Right cardiac atrium (tissue), 5 donors: ENCODE data around the gene ATRN. TPM values are rescaled to one million over a fixed set of nuclear protein-coding genes. Genes with fewer than 3 reads are reported as not detected.
"Not testable (repeated sequence)": the region's sequence is repeated elsewhere in the genome, so short reads cannot be mapped to it uniquely, and the experiment has no call there.

Source experiments
- ATAC-seq, 2 donors: fragments of 200-7000 bp; cut with Tn5 transposase; one replicate each; pipeline versions ENCODE4 v1.8.0 to v1.9.1; 2020; ENCODE audit warnings: moderate library complexity in 2 of 2, mild to moderate bottlenecking in 1 of 2
- DNase-seq, 3 donors: peaks; one replicate each; pipeline ENCODE4 v3.0.0-alpha.2; 2020
- H3K27ac ChIP-seq: one replicate; pipeline ENCODE4 v1.5.1; 2013; ENCODE audit warnings: mild to moderate bottlenecking, low read length, control low read depth, moderate library complexity
- H3K27me3 ChIP-seq: one replicate; pipeline ENCODE4 v1.6.1; 2013; ENCODE audit not compliant: control insufficient read depth, insufficient read depth
- H3K4me1 ChIP-seq: one replicate; pipeline ENCODE4 v1.6.1; 2013; ENCODE audit warnings: low read length; ENCODE audit not compliant: control insufficient read depth, insufficient read depth
- H3K4me3 ChIP-seq: one replicate; pipeline ENCODE4 v1.5.1; 2013; ENCODE audit warnings: low read length, control low read depth
- H3K9me3 ChIP-seq: one replicate; pipeline ENCODE4 v1.6.1; 2013; ENCODE audit warnings: low read length; ENCODE audit not compliant: control insufficient read depth
- WGBS: extraction: QIAGEN DNeasy Blood & Tissue Kit; methylation state at CpG from one replicate; pipeline ENCODE4 v1.1.7; 2013; 5-methylcytosine and 5-hydroxymethylcytosine counted together
- intact Hi-C, 4 donors: fragments of 100-400 bp; cut with DNase I; formaldehyde crosslinking; loops; one replicate each; pipeline versions ENCODE4 v1.11.0 to v1.14.0; 2022 to 2023
- polyA plus RNA-seq: library from polyadenylated mRNA; stranded (reverse); fragments of 200-250 nt; gene quantifications from one replicate; pipeline ENCODE4 v1.2.3, GENCODE V29; 2013
- total RNA-seq, 4 donors: library from RNA; stranded (reverse); fragmentation: NEBNext Ultra II Directional; extraction: Animal tissue kit (Norgen Biotek cat#: 25700); gene quantifications; one replicate each; pipeline ENCODE4 v1.2.1, GENCODE V29; 2021
- donor health status: healthy with polysubstance abuse.
- donor health status: DM: no; HTN: yes; CAD: no.
- donor health status: DM: no; HTN: no; CAD: no.
- donor health status: DM: no; HTN: yes; CAD: no; lungs with severe emphysema.
- donor health status: DM: yes; HTN: yes; CAD: no.

Gene ATRN
- total and polyA plus RNA-seq, 5 donors: 9.5 to 33.1 (median 31.7) TPM

- H3K4me3 ChIP-seq: no peak overlapping the region
- H3K9me3 ChIP-seq: no peaks in the 10 kb centered on the region
- ATAC-seq (no peak), DNase-seq (no peak)
- no peaks in the 10 kb centered on the region for H3K4me1 ChIP-seq
- H3K27me3 ChIP-seq: no peaks in the 10 kb centered on the region
- intact Hi-C loops: no loop called here
- 70% methylated on average over 3 of the region's 3 CpGs for whole genome bisulfite sequencing
- H3K27ac ChIP-seq: no peak overlapping the region
Observed at GRCh38 chr20:3606021-3606420, 135.2 kb downstream of the ATRN start.

- Histone ChIP-seq H3K4me1 (no peaks in the 10 kb centered on the region), H3K4me3 (no peak overlapping the region), H3K9me3 (no peaks in the 10 kb centered on the region), H3K27me3 (no peaks in the 10 kb centered on the region), H3K27ac (no peak overlapping the region)
- intact Hi-C loops: no loop called here
- WGBS: 36% methylated on average over 1 of the region's 1 CpG
- DNase-seq (no peak), ATAC-seq (no peak)
Observed at GRCh38 chr20:3611901-3612300, 141.1 kb downstream of the ATRN start.

- intact Hi-C loops: no loop called here
- H3K4me1 ChIP-seq: no peaks in the 10 kb centered on the region
- no peak overlapping the region for H3K27ac ChIP-seq
- ATAC-seq (no peak), DNase-seq (no peak)
- H3K4me3 ChIP-seq: no peak overlapping the region
- 82% methylated on average over 10 of the region's 10 CpGs for WGBS
- no peaks in the 10 kb centered on the region for H3K9me3 ChIP-seq
- no peaks in the 10 kb centered on the region for H3K27me3 ChIP-seq
Observed at GRCh38 chr20:3612795-3613572, 142.2 kb downstream of the ATRN start.

- Histone ChIP-seq H3K4me3 (no peak overlapping the region), H3K27me3 (no peaks in the 10 kb centered on the region), H3K9me3 (no peaks in the 10 kb centered on the region), H3K27ac (no peak overlapping the region), H3K4me1 (no peaks in the 10 kb centered on the region)
- intact Hi-C loops: no loop called here
- DNase-seq (no peak), ATAC-seq (no peak)
- 80% methylated on average over 9 of the region's 9 CpGs for WGBS
Observed at GRCh38 chr20:3613821-3614440, 143.1 kb downstream of the ATRN start.

- intact Hi-C loops: no loop called here
- Histone ChIP-seq H3K4me3 (no peak overlapping the region), H3K4me1 (no peaks in the 10 kb centered on the region), H3K27ac (no peak overlapping the region), H3K9me3 (no peaks in the 10 kb centered on the region), H3K27me3 (no peaks in the 10 kb centered on the region)
- no peak for ATAC-seq
- 92% methylated on average over 5 of the region's 5 CpGs for WGBS
- no peak for DNase-seq
Observed at GRCh38 chr20:3614466-3614865, 143.6 kb downstream of the ATRN start.

GRCh38 chr20:3615171-3615840 lies 144.5 kb downstream of the ATRN start:
- H3K4me1 ChIP-seq, H3K27ac ChIP-seq, H3K9me3 ChIP-seq, H3K27me3 ChIP-seq, intact Hi-C loops, ATAC-seq, H3K4me3 ChIP-seq, DNase-seq: not testable (repeated sequence)
- WGBS: 94% methylated on average over 13 of the region's 13 CpGs

- Histone ChIP-seq H3K9me3 (no peaks in the 10 kb centered on the region), H3K4me1 (no peaks in the 10 kb centered on the region), H3K4me3 (no peak overlapping the region), H3K27me3 (no peaks in the 10 kb centered on the region), H3K27ac (no peak overlapping the region)
- peak; percentile 37 to 70 for ATAC-seq
- DNase-seq: peak in 1 of 3 donors; percentile 53
- intact Hi-C loops: no loop called here
- 54% methylated on average over 4 of the region's 4 CpGs for WGBS
Observed at GRCh38 chr20:3616250-3616649, 145.4 kb downstream of the ATRN start.

GRCh38 chr20:3621111-3621510 lies 150.3 kb downstream of the ATRN start:
- ATAC-seq (no peak), DNase-seq (no peak)
- Histone ChIP-seq H3K4me1 (no peaks in the 10 kb centered on the region), H3K4me3 (no peak overlapping the region), H3K27ac (no peak overlapping the region), H3K9me3 (no peaks in the 10 kb centered on the region), H3K27me3 (no peaks in the 10 kb centered on the region)
- intact Hi-C loops: no loop called here
- WGBS: 87% methylated on average over 8 of the region's 8 CpGs

GRCh38 chr20:3622406-3622805 lies 151.6 kb downstream of the ATRN start:
- WGBS: 81% methylated on average over 4 of the region's 4 CpGs
- H3K27me3 ChIP-seq: no peaks in the 10 kb centered on the region
- ATAC-seq: no peak
- no peak overlapping the region for H3K27ac ChIP-seq
- no peak overlapping the region for H3K4me3 ChIP-seq
- no peak for DNase-seq
- H3K9me3 ChIP-seq: no peaks in the 10 kb centered on the region
- intact Hi-C loops: no loop called here
- H3K4me1 ChIP-seq: no peaks in the 10 kb centered on the region

- ATAC-seq: no peak
- intact Hi-C loops: no loop called here
- no peak for DNase-seq
- 90% methylated on average over 2 of the region's 2 CpGs for WGBS
- H3K4me1 ChIP-seq: no peaks in the 10 kb centered on the region
- H3K9me3 ChIP-seq: no peaks in the 10 kb centered on the region
- no peak overlapping the region for H3K4me3 ChIP-seq
- no peak overlapping the region for H3K27ac ChIP-seq
- no peaks in the 10 kb centered on the region for H3K27me3 ChIP-seq
Observed at GRCh38 chr20:3627476-3627875, 156.7 kb downstream of the ATRN start.
